ENCODE results near the gene CASQ1.

CASQ1 gene

DNA sequence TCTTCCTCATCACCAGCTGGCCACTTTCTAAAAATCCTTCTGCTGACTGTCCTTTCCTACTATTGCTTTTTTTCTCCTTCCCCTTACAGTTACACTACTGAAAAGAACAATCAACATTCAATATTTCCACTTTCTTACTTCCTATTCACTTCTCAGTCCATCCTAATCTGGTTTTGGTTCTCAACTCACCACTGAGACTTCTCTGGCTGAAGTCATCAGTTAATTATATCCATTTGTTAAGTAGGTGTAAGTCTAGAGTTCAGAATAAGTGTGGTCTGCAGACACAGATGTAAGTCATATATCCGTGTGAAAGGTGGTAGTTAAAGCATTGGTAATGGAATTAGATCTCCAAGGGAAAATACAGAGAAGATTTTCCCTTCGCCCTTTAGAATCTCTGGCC lies 36.2 kb downstream of the CASQ1 start:
- no peak for DNase-seq (ENCODE audit: low spot score)

- DNase-seq (ENCODE audit: low spot score) = no peak
Observed at GRCh38 chr1:160227034-160227433, 36.7 kb downstream of the CASQ1 start.

- no peak for DNase-seq (ENCODE audit: low spot score)
Observed at GRCh38 chr1:160227561-160227960, 37.2 kb downstream of the CASQ1 start.

DNA sequence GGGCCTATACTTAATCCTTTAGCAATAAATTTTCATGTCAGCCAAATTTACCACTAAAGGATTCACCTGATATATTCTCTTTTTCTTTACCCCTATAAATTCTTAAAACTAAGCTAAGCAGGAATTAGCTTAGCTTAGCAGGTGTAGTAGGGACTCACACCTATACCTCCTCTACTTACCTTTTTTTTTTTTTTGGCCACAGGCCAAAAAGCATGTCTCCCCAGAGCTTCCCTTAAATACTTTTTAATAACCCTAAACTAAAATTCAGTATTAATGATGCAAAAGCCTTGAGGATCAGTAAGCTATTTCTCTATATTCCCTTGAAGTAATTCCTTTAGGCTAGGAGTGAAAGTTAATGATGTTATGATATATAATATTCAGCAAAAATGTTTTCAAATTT lies 38.1 kb downstream of the CASQ1 start:
- DNase-seq (ENCODE audit: low spot score) = no peak

DNA sequence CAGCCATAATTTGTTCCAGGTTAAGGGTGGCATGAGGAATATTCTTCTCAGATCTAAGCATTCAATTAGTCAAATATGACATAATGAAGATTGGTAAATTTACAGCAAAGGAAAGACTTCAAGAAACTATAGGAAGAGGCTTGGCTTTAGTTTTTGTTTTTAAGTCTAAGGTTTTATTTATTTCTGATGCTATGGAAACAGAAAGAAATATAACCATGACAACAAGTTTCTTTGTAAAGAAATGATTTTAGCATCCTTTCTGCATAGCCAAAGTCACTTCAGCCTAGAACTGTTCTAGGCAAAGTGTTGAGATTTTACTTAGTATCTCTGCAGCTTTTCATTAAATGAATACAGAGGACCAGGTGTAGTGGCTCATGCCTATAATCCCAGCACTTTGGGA lies 42.5 kb downstream of the CASQ1 start:
- DNase-seq (ENCODE audit: low spot score) = no peak

GRCh38 chr1:160236806-160237205 lies 46.4 kb downstream of the CASQ1 start:
- no peak for DNase-seq (ENCODE audit: low spot score)

- DNase-seq (ENCODE audit: low spot score) = no peak
Observed at GRCh38 chr1:160237558-160237957, 47.2 kb downstream of the CASQ1 start.

DNA sequence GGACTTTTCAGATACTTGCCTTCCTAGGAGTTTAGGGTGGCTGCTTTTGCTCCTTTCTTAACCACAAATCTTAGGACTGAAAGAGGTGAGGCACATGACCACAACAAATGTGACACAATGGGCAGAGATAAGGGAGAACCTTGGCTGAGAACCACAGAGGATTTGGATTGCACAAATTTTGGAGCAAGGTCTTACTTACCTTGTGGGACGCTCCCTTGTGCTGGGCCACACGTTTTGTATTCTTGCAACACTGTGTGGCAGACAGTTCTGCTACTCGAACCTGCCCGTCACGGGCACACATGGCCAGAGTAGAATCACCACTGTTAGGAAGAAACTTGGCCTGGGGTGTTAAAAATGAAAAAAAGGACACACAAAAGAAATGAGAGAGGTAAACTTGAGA lies 48.0 kb downstream of the CASQ1 start:
- DNase-seq (ENCODE audit: low spot score) = no peak

DNA sequence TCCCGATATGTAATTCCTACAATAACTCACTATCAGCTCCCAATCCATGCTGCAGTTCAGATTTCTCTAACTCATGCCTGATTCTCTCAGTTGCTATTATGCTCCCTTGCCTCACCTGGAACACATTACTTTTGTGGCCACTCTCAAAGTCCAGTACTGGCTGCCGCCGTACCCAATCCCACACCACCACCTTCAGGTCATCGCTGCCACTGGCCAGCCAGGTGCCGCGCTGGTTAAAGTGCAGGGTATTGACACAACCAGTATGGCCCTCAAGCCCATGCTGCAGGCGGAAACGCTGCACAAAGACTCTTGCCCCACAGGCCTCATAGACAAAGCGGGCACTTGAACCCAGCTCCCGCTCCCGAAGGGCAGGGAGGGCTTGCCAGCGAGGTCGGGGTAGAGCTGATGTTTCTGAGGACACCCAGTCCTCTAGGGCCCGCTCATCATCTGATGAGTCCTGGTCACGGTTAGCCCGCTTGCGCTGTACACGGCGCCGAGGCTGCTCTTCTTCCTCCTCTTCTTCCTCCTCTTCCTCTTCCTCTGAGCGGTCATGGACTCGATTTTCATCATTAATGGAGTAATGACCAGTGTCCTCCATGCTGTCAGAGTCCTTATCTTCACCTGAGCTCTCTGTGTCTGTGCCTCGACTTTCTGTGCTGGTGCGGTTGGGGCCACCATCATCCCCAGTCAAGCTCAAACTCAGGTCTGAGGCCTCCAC lies 49.4 kb downstream of the CASQ1 start:
- no peak for DNase-seq (ENCODE audit: low spot score)

GRCh38 chr1:160243767-160244166 lies 53.4 kb downstream of the CASQ1 start:
- no peak for DNase-seq (ENCODE audit: low spot score)

DNA sequence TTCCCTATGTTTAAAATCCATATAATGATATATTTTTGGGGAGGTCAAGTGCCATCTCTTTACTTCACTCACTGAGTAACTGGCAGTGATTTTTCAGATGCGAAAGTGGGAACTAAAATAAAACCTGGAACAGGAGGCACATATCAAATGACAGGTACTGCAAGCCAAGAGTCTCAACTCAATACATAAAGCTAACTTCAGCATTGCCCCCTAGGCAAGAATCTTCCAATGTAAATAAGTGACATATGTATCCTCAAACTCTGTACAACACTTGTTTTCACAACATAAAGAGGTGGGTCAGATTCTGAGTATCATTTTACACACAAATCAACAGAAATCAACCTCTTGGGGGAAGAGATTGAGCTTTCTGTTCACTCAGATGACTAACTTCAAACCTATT lies 53.8 kb downstream of the CASQ1 start:
- no peak for DNase-seq (ENCODE audit: low spot score)

DNA sequence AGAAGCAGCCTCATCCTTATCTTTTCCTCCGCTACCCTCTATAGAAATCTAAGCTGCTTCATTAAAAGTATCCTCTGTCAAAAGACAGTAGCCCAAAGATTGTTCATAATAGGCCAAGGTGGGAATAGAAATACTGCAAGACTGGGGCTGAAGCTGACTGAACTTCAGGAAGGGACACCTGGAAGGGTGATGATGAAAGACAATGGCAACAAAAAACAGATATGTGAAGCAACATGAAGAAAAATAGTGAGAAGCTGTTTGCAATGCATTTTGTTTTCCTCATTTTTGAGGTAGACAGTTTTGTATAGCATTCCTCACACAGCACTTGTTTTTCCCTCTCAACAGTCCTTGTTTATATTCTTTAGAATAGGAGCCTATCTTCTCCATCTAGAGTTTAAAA lies 55.1 kb downstream of the CASQ1 start:
- DNase-seq (ENCODE audit: low spot score) = no peak

DNA sequence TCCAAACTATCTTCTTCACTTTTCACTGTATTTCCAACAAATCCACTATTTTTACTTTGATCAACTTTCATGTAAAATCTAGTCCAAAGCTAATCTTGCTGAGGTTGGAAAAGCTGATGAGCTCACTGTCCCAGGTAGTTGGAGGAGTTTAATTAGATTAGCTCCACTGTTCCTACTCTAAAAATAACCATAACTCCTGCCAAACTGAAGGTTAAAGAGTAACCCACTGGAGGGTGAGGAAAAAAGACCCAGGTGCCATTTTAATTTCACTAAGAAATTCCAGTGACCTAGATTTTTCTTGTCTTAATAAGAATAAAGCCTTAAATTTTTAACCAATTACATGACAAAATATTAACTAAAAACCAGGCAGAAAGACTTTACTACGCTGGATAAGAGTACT lies 56.7 kb downstream of the CASQ1 start:
- DNase-seq (ENCODE audit: low spot score) = no peak

GRCh38 chr1:160251011-160251410 lies 60.6 kb downstream of the CASQ1 start:
- DNase-seq (ENCODE audit: low spot score) = no peak
